PC-3 (cell line): ENCODE measurements around the gene HLF. TPM values are rescaled to one million over a fixed set of nuclear protein-coding genes. Genes with fewer than 3 reads are reported as not detected.

Source experiments
- ATAC-seq: fragments of 200-7000 bp; cut with Tn5 transposase; 2 replicates; pipeline ENCODE4 v1.9.1; 2020; ENCODE audit warnings: mild to moderate bottlenecking, moderate library complexity
- BruUV-seq: library from RNA; stranded (reverse); fragments of 400-500 nt; replicated peaks from 2 replicates; lab custom pipeline; 2021; lab: Mats Ljungman, UMichigan
- CTCF ChIA-PET: fragments of 300-600 bp; sonication (Branson Sonifier 250); formaldehyde crosslinking; loops from one replicate; lab custom pipeline; 2022; ENCODE audit warnings: antibody characterized with exemption; lab: Charles Lee
- POLR2A ChIA-PET: fragments of 300-600 bp; sonication (Branson Sonifier 250); formaldehyde crosslinking; loops from one replicate; lab custom pipeline; 2022; ENCODE audit warnings: antibody characterized with exemption; ENCODE audit not compliant: unreplicated experiment; lab: Charles Lee
- DNase-seq: peaks from one replicate; pipeline ENCODE4 v3.0.0-alpha.2; 2015
- H2AFZ ChIP-seq: fragments of 300-600 bp; sonication (generic); 2 replicates; pipeline ENCODE4 v1.6.0; 2016; ENCODE audit warnings: antibody characterized with exemption, low read length
- H3F3A ChIP-seq: fragments of 300-600 bp; sonication (generic); one replicate; pipeline ENCODE4 v1.6.0; 2017; ENCODE audit warnings: antibody characterized with exemption, low read length, control low read depth, mild to moderate bottlenecking; ENCODE audit not compliant: unreplicated experiment
- H3K27ac ChIP-seq: fragments of 300-600 bp; sonication (generic); 2 replicates; pipeline ENCODE4 v1.5.1; 2016; ENCODE audit warnings: mild to moderate bottlenecking, low read length
- H3K27me3 ChIP-seq: fragments of 300-600 bp; sonication (generic); 2 replicates; pipeline ENCODE4 v1.6.1; 2016; ENCODE audit warnings: low read length, mixed read lengths
- H3K36me3 ChIP-seq: fragments of 300-600 bp; sonication (generic); 2 replicates; pipeline ENCODE4 v1.6.1; 2016; ENCODE audit warnings: low read depth, mixed run types, low read length, mixed read lengths
- H3K4me1 ChIP-seq: fragments of 300-600 bp; sonication (generic); 2 replicates; pipeline ENCODE4 v1.5.1; 2016; ENCODE audit warnings: low read length; ENCODE audit not compliant: insufficient read depth
- H3K4me2 ChIP-seq: fragments of 300-600 bp; sonication (generic); 2 replicates; pipeline ENCODE4 v1.6.0; 2016; ENCODE audit warnings: low read length
- H3K4me3 ChIP-seq: fragments of 300-600 bp; sonication (generic); 2 replicates; pipeline ENCODE4 v1.5.1; 2016; ENCODE audit warnings: mild to moderate bottlenecking, low read length, mixed read lengths
- H3K79me2 ChIP-seq: fragments of 300-600 bp; sonication (generic); 2 replicates; pipeline ENCODE4 v1.6.1; 2017; ENCODE audit warnings: low read length, mixed read lengths
- H3K9ac ChIP-seq: fragments of 300-600 bp; sonication (generic); 2 replicates; pipeline ENCODE4 v1.6.0; 2016; ENCODE audit warnings: mild to moderate bottlenecking, low read length
- H3K9me2 ChIP-seq: fragments of 300-600 bp; sonication (generic); replicated peaks from 2 replicates; pipeline ENCODE4 v1.6.1; 2016; ENCODE audit warnings: mixed run types, low read length, mixed read lengths
- H3K9me3 ChIP-seq: fragments of 300-600 bp; sonication (generic); 2 replicates; pipeline ENCODE4 v1.6.1; 2016; ENCODE audit warnings: low read length, mixed read lengths
- H4K20me1 ChIP-seq: fragments of 300-600 bp; sonication (generic); 2 replicates; pipeline ENCODE4 v1.6.1; 2016; ENCODE audit warnings: low read length, mixed read lengths
- CTCF ChIP-seq: fragments of 300-600 bp; sonication (generic); conservative IDR thresholded peaks from 2 replicates; pipeline ENCODE4 v1.5.1; 2017; ENCODE audit warnings: antibody characterized with exemption, low read depth, mild to moderate bottlenecking, low read length
- EZH2 ChIP-seq: fragments of 300-600 bp; sonication (generic); IDR thresholded peaks from one replicate; pipeline ENCODE4 v1.6.1; 2017; ENCODE audit warnings: antibody characterized with exemption, mild to moderate bottlenecking, low read length; ENCODE audit not compliant: unreplicated experiment
- EZH2phosphoT487 ChIP-seq: fragments of 300-600 bp; sonication (generic); IDR thresholded peaks from 2 replicates; pipeline ENCODE4 v1.6.1; 2018; ENCODE audit warnings: mild to moderate bottlenecking, antibody characterized with exemption, low read length, borderline replicate concordance
- intact Hi-C: fragments of 100-400 bp; cut with micrococcal nuclease; formaldehyde crosslinking; loops from 2 replicates; pipeline ENCODE4 v1.9.0; 2023
- total RNA-seq: library from RNA; depleted of rRNA; stranded (reverse); fragments of >200 nt; gene quantifications from 2 replicates; pipeline ENCODE4 v1.2.3, GENCODE V29; 2014

Gene HLF
- total RNA-seq, 1 experiment from 2014 or later: 0.66 TPM

GRCh38 chr17:55335625-55336024 lies 70.9 kb downstream of the HLF start:
- CTCF ChIA-PET: no interaction called here

GRCh38 chr17:55336426-55336825 lies 71.7 kb downstream of the HLF start:
- Histone ChIP-seq H3K4me3 (no peak overlapping the region), H4K20me1 (no peaks in the 10 kb centered on the region), H3F3A (no peaks in the 10 kb centered on the region), H3K79me2 (no peaks in the 10 kb centered on the region), H3K9ac (no peak overlapping the region), H3K4me2 (no peak overlapping the region), H3K27ac (no peak overlapping the region), H3K9me3 (no peaks in the 10 kb centered on the region), H3K36me3 (no peaks in the 10 kb centered on the region), H3K9me2 (no peaks in the 10 kb centered on the region), H2AFZ (no peak overlapping the region), H3K4me1 (no peaks in the 10 kb centered on the region), H3K27me3 (peaks cover 16% of the 10 kb centered on the region)
- no peak for ATAC-seq
- intact Hi-C loops: no loop called here
- TF ChIP-seq EZH2: no peak
- CTCF ChIA-PET: no interaction called here
- POLR2A ChIA-PET: no interaction called here
- BruUV-seq: no TSS peak
- DNase-seq: no peak

More at GRCh38 chr17:55335625-55336024, 70.9 kb downstream of the HLF start:
- Histone ChIP-seq H3K27me3 (peaks cover 13% of the 10 kb centered on the region), H3K9me3 (no peaks in the 10 kb centered on the region), H3K9me2 (no peaks in the 10 kb centered on the region), H3F3A (no peaks in the 10 kb centered on the region), H3K4me3 (no peak overlapping the region), H3K4me2 (no peak overlapping the region), H3K27ac (no peak overlapping the region), H3K79me2 (no peaks in the 10 kb centered on the region), H2AFZ (no peak overlapping the region), H3K36me3 (no peaks in the 10 kb centered on the region), H3K4me1 (no peaks in the 10 kb centered on the region), H3K9ac (no peak overlapping the region), H4K20me1 (no peaks in the 10 kb centered on the region)
- intact Hi-C loops: no loop called here
- DNase-seq (no peak), ATAC-seq (no peak)
- POLR2A ChIA-PET: no interaction called here
- BruUV-seq: no TSS peak
- TF ChIP-seq EZH2phosphoT487: no peak
- no peak for TF ChIP-seq CTCF
- no peak for TF ChIP-seq EZH2

- H4K20me1 ChIP-seq: no peaks in the 10 kb centered on the region
- ChIA-PET CTCF (no interaction called here), POLR2A (no interaction called here)
- H3K4me2 ChIP-seq: no peak overlapping the region
- no peak overlapping the region for H3K9ac ChIP-seq
- no peaks in the 10 kb centered on the region for H3K79me2 ChIP-seq
- intact Hi-C loops: loop anchor here (10.0 kb wide), 1 partner anchor 435 kb away; the partner anchor contains the start of gene TOM1L1
- no peak overlapping the region for H3K4me3 ChIP-seq
- DNase-seq (no peak), ATAC-seq (no peak)
- H3F3A ChIP-seq: no peaks in the 10 kb centered on the region
- no peaks in the 10 kb centered on the region for H3K9me2 ChIP-seq
- no TSS peak for BruUV-seq
- no peaks in the 10 kb centered on the region for H3K9me3 ChIP-seq
- no peak overlapping the region for H3K27ac ChIP-seq
- no peak for TF ChIP-seq EZH2
- TF ChIP-seq EZH2phosphoT487: no peak
- TF ChIP-seq CTCF: no peak
- peaks cover 16% of the 10 kb centered on the region for H3K27me3 ChIP-seq
- H3K4me1 ChIP-seq: no peaks in the 10 kb centered on the region
- no peaks in the 10 kb centered on the region for H3K36me3 ChIP-seq
- no peak overlapping the region for H2AFZ ChIP-seq
Measured at GRCh38 chr17:55340176-55340575, 75.4 kb downstream of the HLF start.
